Stimulated activated effector memory CD8-positive, alpha-beta T cell treated with anti-CD3 and anti-CD28 coated beads, Interleukin-12 subunit alpha, Interleukin-12 subunit beta, amount 100 ng/mL, for 72 hours (primary cell): ENCODE data around the gene GSE1.

ENCODE experiments used
- ATAC-seq: fragments of 150-1000 bp; cut with Tn5 transposase; 2 replicates; pipeline ENCODE4 v1.10.0; 2021
- DNase-seq, 2 donors: peaks; one replicate each; pipeline ENCODE4 v3.0.0; 2021 to 2022; ENCODE audit warnings: low spot score in 2 of 2
- H3K27ac Mint-ChIP-seq: one replicate; pipeline ENCODE4 v1.8.0; 2022; ENCODE audit warnings: mild to moderate bottlenecking, mixed read lengths
- H3K36me3 Mint-ChIP-seq: one replicate; pipeline ENCODE4 v1.8.0; 2022; ENCODE audit warnings: mild to moderate bottlenecking, mixed read lengths
- H3K4me1 Mint-ChIP-seq: one replicate; pipeline ENCODE4 v1.8.0; 2022; ENCODE audit warnings: mixed read lengths
- H3K4me3 Mint-ChIP-seq: one replicate; pipeline ENCODE4 v1.8.0; 2022; ENCODE audit warnings: mild to moderate bottlenecking, mixed read lengths
- H3K9me3 Mint-ChIP-seq: one replicate; pipeline ENCODE4 v1.8.0; 2022; ENCODE audit warnings: mixed read lengths

GSE1 gene

DNA sequence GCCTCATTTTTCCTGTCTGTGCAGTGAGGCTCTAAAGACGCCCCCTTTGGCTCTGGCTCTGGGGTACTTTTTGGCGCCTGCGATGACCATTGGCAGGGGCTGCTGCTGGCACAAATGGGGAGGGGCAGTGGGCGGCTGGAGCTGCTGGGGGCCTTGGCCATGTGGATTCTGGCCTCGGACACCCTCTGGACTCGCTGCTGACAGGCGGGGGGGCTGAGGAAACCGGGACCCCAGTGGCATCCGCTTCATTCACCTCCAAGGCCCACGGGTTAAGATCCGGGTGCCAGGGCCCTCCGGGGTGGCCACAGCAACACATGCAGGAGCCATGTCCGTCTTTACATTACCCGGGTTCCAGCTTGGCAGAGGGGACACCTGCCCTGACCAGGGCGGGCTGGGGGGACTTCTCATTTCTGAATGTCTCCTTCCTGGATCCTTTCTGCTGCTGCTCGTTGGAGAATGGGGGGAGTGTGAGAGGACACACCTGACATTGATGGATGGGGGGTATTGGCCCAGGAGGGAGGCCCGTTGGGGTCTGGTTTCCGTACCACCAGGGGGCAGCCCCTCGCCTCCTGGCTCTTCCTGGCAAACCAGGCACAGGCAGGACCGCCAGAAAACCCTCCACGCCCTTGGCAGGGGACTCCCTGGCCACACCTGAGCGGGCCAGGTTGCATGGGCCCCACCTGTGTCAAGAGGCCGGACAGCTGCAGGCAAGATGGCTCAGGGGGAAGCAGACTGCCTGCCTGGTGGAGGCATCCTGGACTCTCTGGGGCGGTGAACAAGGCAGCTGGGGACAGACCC is 21.8 kb downstream of the GSE1 start:
- Mint-ChIP-seq H3K27ac (no peak overlapping the region), H3K9me3 (no peaks in the 10 kb centered on the region), H3K4me1 (peaks cover 20% of the 10 kb centered on the region), H3K4me3 (no peak overlapping the region), H3K36me3 (peaks cover 7% of the 10 kb centered on the region)
- ATAC-seq, result no peak
- DNase-seq, result no peak

DNA sequence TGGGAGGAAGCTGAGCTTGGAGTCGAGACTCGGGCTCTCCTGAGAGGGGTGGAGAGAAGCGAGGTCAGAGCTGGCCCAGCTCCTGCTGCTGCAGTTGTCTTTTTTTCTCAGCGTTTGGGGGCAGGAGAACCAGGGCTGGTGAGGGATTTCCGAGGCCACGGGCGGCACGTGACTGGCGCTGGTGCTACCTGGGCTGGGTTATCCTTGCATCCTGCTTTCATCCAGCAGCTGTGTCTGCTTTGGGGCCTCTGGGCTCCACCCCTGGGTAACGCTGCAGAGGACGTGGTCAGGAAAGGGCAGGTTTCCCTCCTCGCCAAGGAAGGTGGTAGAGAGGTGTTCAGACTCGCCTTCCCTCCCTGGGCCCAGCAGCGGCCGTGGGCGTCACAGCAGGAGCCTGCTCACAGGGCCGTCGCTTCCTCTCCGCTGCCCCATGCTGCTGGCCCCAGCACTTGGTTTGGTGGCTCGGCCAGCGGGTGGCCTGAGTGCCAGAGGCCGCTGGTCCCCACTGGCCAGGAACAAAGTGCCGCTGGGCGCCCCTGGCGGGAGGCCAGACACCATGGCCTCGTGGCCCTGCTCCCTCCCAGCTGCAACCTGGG is 22.5 kb downstream of the GSE1 start:
- Mint-ChIP-seq H3K4me3 (no peak overlapping the region), H3K36me3 (peaks cover 14% of the 10 kb centered on the region), H3K27ac (no peak overlapping the region), H3K4me1 (peaks cover 13% of the 10 kb centered on the region), H3K9me3 (no peaks in the 10 kb centered on the region)
- ATAC-seq, result no peak
- DNase-seq, result no peak

DNA sequence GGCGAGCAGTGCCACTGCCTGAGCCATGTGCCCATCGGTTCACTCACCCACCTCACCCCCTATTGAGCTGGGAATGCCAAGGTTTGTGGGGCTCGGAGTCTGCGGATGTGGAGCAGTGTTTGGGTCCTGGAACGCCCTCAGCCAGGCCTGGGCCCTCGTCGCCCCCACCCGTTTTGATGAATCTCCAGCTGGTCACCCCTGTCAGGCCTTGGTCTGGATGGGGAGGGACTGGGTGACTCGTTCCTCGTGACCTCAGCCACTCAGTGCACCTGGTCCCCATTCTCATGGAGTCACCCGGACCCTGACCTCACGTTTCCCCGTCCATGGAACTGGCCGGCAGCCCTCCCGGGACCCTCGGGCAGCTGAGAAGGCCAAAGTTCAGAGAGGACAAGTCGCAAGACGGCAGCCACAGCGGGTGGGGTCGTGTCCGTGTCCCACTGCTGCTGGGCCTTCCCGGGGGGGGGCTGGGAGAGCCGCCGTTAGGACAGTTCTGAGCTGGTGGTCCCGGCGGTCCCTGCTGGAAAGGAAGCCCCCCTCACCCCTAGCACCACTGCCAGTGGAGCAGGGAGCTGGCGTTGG is 23.2 kb downstream of the GSE1 start:
- Mint-ChIP-seq H3K36me3 (peaks cover 18% of the 10 kb centered on the region), H3K4me1 (peaks cover 10% of the 10 kb centered on the region), H3K9me3 (no peaks in the 10 kb centered on the region), H3K4me3 (no peak overlapping the region), H3K27ac (no peak overlapping the region)
- DNase-seq (no peak), ATAC-seq (no peak)

DNA sequence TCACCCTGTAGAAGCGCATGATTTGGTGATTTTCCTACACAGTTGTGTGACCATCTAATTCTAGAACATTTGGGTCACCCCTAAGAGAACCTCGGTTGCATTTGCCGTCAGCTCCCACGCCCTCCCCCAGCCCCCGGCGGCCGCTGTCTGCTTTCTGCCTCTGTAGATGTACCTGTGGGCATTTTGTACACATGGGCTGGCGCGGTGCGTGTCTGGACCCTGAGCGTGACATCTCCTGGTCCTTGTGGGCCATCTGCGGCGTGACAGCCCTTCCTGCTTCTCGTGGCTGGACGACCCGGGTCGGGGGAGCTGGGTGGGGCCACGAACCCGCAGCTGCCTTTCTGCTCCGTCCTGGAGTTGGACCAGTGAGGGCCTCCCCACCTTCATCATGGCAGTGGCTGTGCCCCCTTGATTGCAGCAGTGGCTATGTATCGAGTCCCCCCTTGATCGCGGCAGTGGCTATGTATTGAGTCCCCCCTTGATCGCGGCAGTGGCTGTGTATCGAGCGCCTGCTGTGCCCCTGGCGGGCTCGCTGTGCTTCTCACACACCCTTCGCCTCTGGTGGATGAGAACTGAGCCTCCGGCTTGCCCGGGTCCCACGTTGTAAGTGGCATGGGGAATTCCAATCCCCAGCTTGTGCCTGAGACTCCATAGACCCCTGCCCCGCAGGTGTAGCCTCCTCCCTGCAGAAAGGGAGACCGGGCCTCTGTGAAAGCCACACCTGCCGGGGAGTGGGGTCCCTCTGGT is 24.1 kb downstream of the GSE1 start:
- no peak overlapping the region for H3K4me3 Mint-ChIP-seq
- H3K4me1 Mint-ChIP-seq, result peaks cover 10% of the 10 kb centered on the region

DNA sequence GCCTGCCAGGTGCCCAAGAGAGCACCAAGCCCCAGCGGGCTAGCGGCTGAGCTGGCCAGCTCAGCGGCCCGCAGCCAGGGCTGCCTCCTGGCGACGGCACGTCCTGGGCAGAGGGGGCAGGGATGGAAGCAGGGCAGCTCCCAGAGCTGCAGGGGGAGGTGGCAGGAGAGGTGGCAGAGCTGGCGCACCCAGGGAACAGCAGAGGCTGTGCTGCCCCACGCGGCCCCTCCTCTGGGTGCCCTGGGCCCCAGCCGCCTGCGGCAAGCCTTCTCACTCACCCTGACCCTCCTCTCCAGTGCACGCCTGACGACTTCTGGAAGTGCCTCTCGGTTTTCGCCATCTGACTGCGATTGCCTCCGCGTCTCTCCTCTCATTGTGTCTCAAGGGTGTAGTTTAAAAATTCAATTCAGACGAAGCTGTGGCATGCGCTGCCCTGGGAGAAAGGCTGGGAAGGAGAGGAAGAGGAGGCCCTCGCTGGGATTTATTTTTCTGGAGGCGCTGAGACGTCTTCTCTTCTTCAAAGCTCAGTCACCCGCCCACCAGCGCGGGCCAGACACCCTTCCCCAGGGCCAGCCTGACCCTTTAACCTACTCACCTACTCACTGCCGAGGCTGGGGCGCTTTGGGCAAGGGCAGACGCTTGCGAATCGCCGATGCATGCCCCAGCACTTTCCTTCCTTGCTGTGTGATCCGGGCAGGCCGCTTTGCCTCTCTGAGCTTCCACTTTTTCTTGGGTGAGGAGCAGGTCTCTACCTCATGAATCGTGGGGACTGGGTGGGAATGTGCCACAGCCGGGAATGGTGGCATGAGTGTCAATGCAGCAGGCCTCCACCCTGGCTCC is 24.9 kb downstream of the GSE1 start:
- DNase-seq, result no peak
- Mint-ChIP-seq H3K4me3 (no peak overlapping the region), H3K27ac (peak overlapping the region; percentile 65), H3K9me3 (no peaks in the 10 kb centered on the region), H3K4me1 (peaks cover 10% of the 10 kb centered on the region), H3K36me3 (peaks cover 18% of the 10 kb centered on the region)
- no peak for ATAC-seq

More for the DNA sequence above, 24.1 kb downstream of the GSE1 start:
- DNase-seq (no peak), ATAC-seq (no peak)
- Mint-ChIP-seq H3K27ac (no peak overlapping the region), H3K36me3 (peaks cover 18% of the 10 kb centered on the region), H3K9me3 (no peaks in the 10 kb centered on the region)

DNA sequence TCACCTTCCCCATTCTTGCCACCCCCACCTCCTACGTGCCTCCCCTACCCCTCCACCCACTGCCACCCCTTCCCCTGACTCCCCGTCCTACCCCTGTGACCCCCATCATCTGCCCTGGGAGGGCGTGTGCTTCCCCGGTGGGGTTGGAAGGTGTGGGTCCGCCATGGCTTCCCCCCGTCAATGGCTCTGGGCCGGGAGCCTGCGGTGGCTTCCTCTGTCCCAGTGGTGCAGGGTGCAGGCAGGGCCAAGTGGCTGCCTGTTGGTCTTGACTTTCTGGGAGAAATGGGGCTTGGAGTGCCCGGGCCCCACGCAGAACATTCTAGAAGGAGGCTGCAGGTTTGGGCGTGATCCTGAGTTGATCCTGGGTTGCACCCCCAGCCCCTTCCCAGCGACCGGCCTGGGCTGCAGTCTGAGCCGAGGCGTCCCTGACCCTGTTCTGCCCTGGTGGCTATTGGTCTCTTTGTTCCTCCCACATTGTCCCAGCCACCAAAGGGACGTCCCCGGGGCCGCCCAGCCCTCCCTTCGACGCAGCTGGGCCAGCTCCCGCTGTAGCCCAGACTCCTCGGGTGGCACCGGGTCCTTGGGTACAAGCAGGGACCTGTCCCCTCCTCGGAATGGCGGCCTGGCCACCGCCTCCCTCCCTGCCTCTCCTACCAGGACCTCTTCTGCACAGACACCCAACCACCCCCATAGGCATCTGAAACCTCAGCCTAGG is 25.7 kb downstream of the GSE1 start:
- H3K27ac Mint-ChIP-seq, result peak overlapping the region; percentile 65
- H3K9me3 Mint-ChIP-seq, result no peaks in the 10 kb centered on the region
- ATAC-seq (no peak), DNase-seq (no peak)
- H3K4me3 Mint-ChIP-seq, result no peak overlapping the region
- H3K4me1 Mint-ChIP-seq, result peaks cover 10% of the 10 kb centered on the region
- H3K36me3 Mint-ChIP-seq, result peaks cover 18% of the 10 kb centered on the region

DNA sequence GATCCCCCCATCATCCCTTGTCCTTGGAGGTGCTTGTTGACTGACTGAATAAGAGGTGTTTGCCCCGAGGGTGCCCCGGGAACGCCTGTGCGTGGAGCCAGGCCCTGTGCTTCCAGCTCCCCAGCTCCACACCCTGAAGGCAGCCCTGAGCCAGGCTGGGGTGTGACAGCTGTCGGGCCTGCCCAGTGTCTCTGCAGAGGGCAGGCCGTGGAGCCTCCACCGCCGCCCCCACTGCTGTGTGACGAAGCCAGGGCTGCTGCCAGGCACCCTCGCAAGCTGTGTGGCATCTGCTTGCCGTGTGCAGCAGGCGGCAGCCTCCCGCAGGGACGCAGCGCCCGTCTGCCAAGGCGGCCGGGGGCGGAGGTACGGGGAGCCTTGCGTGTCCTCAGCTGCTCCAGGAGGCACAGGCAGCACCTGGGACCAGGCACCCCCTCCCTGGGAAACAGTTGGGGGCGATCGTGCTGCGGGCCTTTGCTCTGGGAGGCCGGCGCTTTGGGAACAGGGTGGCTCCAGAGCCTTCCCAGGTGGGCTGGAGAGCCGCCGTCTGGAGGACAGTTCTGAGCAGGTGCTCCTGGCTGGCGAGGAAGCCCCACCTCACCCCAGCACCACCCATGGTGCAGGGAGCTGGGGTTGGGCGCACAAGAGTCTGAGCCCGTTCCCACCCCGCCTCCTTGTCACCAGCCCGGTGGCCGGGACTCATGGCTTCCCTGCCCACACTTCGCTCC is 26.6 kb downstream of the GSE1 start:
- DNase-seq (no peak), ATAC-seq (no peak)
- H3K4me3 Mint-ChIP-seq, result no peak overlapping the region
- H3K4me1 Mint-ChIP-seq, result peaks cover 18% of the 10 kb centered on the region
- peaks cover 24% of the 10 kb centered on the region for H3K36me3 Mint-ChIP-seq
- no peaks in the 10 kb centered on the region for H3K9me3 Mint-ChIP-seq
- H3K27ac Mint-ChIP-seq, result peak overlapping the region; percentile 65

DNA sequence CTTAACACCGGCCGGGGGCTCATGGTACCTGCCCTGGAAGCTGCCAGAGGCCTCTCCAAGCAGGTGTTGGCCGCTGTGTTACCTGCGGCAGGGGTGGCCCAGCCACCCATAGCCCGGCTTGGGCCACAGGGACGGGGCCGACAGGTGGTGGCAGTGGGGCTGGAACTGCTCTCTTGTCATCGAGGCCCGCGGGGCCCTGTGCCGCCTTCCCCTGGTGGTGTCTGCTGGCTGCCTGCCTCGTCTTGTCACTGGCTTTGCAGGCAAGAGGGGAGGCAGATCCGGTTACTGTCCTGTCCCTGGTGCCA is 27.1 kb downstream of the GSE1 start:
- no peak for ATAC-seq
- DNase-seq, result no peak
- peaks cover 18% of the 10 kb centered on the region for H3K4me1 Mint-ChIP-seq
- peaks cover 28% of the 10 kb centered on the region for H3K36me3 Mint-ChIP-seq
- H3K27ac Mint-ChIP-seq, result no peak overlapping the region
- H3K4me3 Mint-ChIP-seq, result no peak overlapping the region
- H3K9me3 Mint-ChIP-seq, result no peaks in the 10 kb centered on the region

DNA sequence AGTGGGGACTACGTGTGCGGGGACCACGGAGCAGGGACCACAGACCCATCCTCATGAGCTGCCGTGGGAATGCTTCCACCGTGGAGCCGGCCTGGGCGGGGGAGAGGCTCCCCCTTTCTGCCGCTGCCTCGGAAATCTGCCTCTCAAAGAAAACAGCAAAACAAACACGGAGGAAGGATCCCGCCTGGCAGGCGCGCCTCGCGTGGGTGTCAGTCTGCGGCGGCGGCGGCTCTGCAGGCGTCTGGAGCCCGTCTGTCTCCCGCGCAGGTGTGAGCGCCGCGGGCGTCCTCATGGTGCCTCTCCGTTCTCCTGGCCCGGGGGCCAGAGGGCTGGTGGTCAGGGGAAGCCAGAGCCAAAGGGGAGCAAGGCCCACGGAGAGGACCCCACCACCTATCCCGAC is 27.5 kb downstream of the GSE1 start:
- peaks cover 28% of the 10 kb centered on the region for H3K36me3 Mint-ChIP-seq
- H3K4me3 Mint-ChIP-seq, result no peak overlapping the region
- H3K9me3 Mint-ChIP-seq, result no peaks in the 10 kb centered on the region
- ATAC-seq, result no peak
- no peak for DNase-seq
- no peak overlapping the region for H3K27ac Mint-ChIP-seq
- peaks cover 18% of the 10 kb centered on the region for H3K4me1 Mint-ChIP-seq

DNA sequence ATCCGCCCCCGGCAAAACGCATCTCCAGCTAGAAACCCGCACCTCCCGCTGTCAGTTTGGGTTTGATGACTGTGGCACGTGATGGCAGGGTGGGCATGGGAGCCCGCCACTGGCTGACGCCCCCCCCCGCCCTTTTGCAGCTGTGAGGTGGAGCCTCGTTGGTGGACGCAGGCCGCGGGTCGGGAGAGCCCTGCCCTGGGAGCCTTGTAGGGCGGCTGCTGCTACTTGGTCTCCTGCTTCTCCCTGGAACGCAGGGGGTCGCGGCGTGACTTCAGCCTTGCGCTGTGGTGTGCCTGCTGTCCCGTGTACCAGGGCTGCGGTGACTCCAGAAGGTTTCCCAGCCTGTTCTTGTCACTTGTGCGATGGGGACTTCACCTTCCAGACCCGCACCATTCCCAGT is 28.2 kb downstream of the GSE1 start:
- ATAC-seq, result no peak
- Mint-ChIP-seq H3K4me3 (no peak overlapping the region), H3K36me3 (peaks cover 28% of the 10 kb centered on the region), H3K9me3 (no peaks in the 10 kb centered on the region), H3K27ac (no peak overlapping the region), H3K4me1 (peaks cover 18% of the 10 kb centered on the region)
- no peak for DNase-seq

DNA sequence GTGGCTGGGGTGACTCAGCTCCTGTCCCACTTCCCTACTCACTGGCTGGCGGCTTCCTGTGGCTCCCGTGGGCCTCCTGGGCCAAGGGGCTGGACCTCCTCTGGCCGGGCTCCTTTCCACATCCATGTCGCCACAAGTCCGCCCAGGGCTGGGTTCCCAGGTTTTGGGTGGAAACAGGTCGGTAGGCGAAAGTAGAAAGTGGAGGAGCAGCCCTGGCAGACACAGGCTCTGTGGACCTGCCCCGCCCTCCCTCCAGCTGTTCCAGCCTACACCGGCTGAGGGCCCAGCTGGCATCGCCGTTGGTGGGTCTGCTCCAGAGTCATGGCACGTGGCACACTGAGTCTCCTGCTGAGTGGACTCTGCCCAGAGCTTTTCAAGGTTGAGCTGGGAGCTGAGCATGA is 28.7 kb downstream of the GSE1 start:
- Mint-ChIP-seq H3K36me3 (peaks cover 28% of the 10 kb centered on the region), H3K4me1 (peaks cover 18% of the 10 kb centered on the region), H3K27ac (no peak overlapping the region), H3K9me3 (no peaks in the 10 kb centered on the region), H3K4me3 (no peak overlapping the region)
- no peak for ATAC-seq
- DNase-seq, result no peak

DNA sequence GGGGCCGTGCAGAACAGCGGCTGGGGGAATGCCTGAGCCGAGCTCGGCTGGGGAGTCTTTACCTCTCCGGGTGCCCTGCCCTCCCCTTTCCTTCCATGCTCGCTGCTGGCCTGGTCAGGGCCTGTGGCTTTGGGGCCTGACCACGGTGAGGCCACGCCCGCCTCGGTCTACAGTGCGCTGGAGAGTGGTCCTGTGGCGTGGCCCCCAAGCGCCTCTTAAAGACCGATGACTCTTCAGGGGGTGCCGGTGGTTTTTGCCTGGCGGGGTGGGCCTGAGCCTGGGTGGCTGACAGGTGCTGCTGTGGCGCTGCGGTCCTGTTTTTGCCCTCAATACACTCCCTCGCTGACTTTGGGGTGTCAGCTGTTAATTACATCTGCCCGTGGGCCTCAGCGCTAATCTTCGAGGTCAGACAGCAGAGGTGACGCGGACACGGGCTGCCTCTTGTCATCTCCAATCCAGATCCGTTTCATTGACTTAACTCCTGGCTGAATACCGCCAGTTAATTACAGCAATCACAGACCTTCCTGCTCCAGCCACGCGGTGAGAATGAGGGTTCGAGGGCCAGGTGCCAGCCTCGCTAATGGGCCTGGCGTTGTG is 29.7 kb downstream of the GSE1 start:
- Mint-ChIP-seq H3K9me3 (no peaks in the 10 kb centered on the region), H3K4me1 (peaks cover 18% of the 10 kb centered on the region), H3K36me3 (peaks cover 28% of the 10 kb centered on the region), H3K4me3 (no peak overlapping the region), H3K27ac (peak overlapping the region; percentile 17)
- DNase-seq (no peak), ATAC-seq (no peak)

DNA sequence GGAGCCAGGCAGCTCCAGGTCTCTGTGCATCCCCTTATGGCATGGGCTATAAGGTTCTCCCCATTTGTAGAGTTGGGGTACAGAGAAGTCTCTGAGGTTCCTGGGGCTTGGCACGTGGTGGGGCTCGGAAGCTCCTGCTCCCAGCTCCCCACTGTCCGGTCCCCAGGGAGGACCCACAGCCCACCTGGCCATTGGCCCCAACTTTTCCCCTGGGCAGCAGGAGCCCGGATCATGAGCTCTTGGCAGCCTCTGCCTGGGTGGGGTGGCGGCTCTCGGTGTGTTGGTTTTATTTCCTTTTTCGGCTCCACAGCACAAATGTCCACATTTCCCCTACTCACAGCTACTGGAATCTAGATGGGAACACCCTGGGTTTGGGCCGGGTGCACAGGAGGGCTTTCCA is 30.5 kb downstream of the GSE1 start:
- Mint-ChIP-seq H3K9me3 (no peaks in the 10 kb centered on the region), H3K4me3 (no peak overlapping the region), H3K4me1 (peaks cover 12% of the 10 kb centered on the region)

More for the DNA sequence above, 30.5 kb downstream of the GSE1 start:
- no peak for ATAC-seq
- DNase-seq, result no peak
- Mint-ChIP-seq H3K36me3 (peaks cover 33% of the 10 kb centered on the region), H3K27ac (no peak overlapping the region)
